Thyroid gland (tissue), 4 donors: ENCODE data around the gene CLCN2. TPM values are rescaled to one million over a fixed set of nuclear protein-coding genes. Genes with fewer than 3 reads are reported as not detected.
A peak's percentile ranks its signal among the peaks of the same experiment; 100 is the strongest.

Source experiments
- DNase-seq, 2 donors: peaks; one replicate each; pipeline ENCODE4 v3.0.0-alpha.2; 2019
- H3K27ac ChIP-seq, 3 donors: fragments of 200-600 bp; sonication (generic); 1 replicate in 2 of 3; 2 replicates in 1 of 3; pipeline ENCODE4 v1.5.1; 2016 to 2019; ENCODE audit warnings: mild to moderate bottlenecking in 1 of 3, moderate library complexity in 1 of 3
- H3K27me3 ChIP-seq: fragments of 200-600 bp; sonication (generic); one replicate; pipeline ENCODE4 v1.5.1; 2019
- H3K36me3 ChIP-seq, 2 donors: fragments of 200-600 bp; sonication (generic); one replicate each; pipeline ENCODE4 v1.5.1; 2016 to 2019
- H3K4me1 ChIP-seq, 2 donors: fragments of 200-600 bp; sonication (generic); one replicate each; pipeline ENCODE4 v1.5.1; 2017 to 2019
- H3K4me3 ChIP-seq, 3 donors: fragments of 200-600 bp; sonication (generic); replicated peaks in 1 of 3; 1 replicate in 2 of 3; 2 replicates in 1 of 3; pipeline ENCODE4 v1.5.1; 2016; ENCODE audit warnings: mild to moderate bottlenecking in 1 of 3
- H3K9me3 ChIP-seq: fragments of 200-600 bp; sonication (generic); one replicate; pipeline ENCODE4 v1.5.1; 2017
- CTCF ChIP-seq, 6 experiments: fragments of 200-600 bp in 3 of 6; fragments of 450-650 bp in 3 of 6; sonication (generic) in 3 of 6; IDR thresholded peaks; one replicate each; pipeline ENCODE4 v1.5.1; 2016 to 2019; ENCODE audit warnings: antibody characterized with exemption in 6 of 6, mild to moderate bottlenecking in 2 of 6, inconsistent platforms in 1 of 6, moderate library complexity in 1 of 6
- POLR2A ChIP-seq, 2 donors: fragments of 450-650 bp; IDR thresholded peaks; one replicate each; pipeline ENCODE4 v1.6.1; 2017; ENCODE audit warnings: antibody characterized with exemption in 2 of 2, mild to moderate bottlenecking in 2 of 2, moderate library complexity in 1 of 2
- WGBS, 2 donors: methylation state at CpG; one replicate each; pipeline ENCODE4 v1.1.5; 2017; 5-methylcytosine and 5-hydroxymethylcytosine counted together
- intact Hi-C: fragments of 100-400 bp; cut with DNase I; formaldehyde crosslinking; loops from one replicate; pipeline ENCODE4 v1.15.1; 2023
- total RNA-seq, 4 donors: library from RNA; depleted of rRNA; stranded (reverse); fragments of >200 nt; gene quantifications; one replicate each; pipeline ENCODE4 v1.2.3, GENCODE V29; 2016

CLCN2 gene
- total RNA-seq, 4 donors from 2014 or later = 4.3 to 7.6 (median 5.2) TPM

GRCh38 chr3:184339001-184339400, 22.4 kb downstream of the CLCN2 start:
- 51 to 66% methylated on average over 8 of the region's 8 CpGs for WGBS, 2 donors

GRCh38 chr3:184338511-184338945, 22.9 kb downstream of the CLCN2 start:
- Histone ChIP-seq H3K4me3 (no peak overlapping the region), H3K9me3 (no peaks in the 10 kb centered on the region), H3K4me1 (peaks cover 24 to 28% of the 10 kb centered on the region in 2 donors), H3K27me3 (no peaks in the 10 kb centered on the region), H3K36me3 (peaks cover 21 to 35% of the 10 kb centered on the region in 2 donors), H3K27ac (peak overlapping the region; percentile 91 to 96 (median 91))
- DNase-seq = peak; percentile 35 to 41
- no peak for TF ChIP-seq CTCF (IDR thresholded peaks at IDR 0.05)
- TF ChIP-seq POLR2A (IDR thresholded peaks at IDR 0.05) = no peak
- intact Hi-C loops = no loop called here
- 45 to 51% methylated on average over 4 to 31 of the region's 37 CpGs for WGBS, 2 donors

More at GRCh38 chr3:184339001-184339400, 22.4 kb downstream of the CLCN2 start:
- Histone ChIP-seq H3K4me3 (no peak overlapping the region), H3K36me3 (peaks cover 16 to 32% of the 10 kb centered on the region in 2 donors), H3K27ac (peak overlapping the region in 2 of 3 donors; percentile 91 to 96), H3K27me3 (no peaks in the 10 kb centered on the region), H3K4me1 (peaks cover 24 to 28% of the 10 kb centered on the region in 2 donors), H3K9me3 (no peaks in the 10 kb centered on the region)
- no peak for DNase-seq
- TF ChIP-seq CTCF (IDR thresholded peaks at IDR 0.05) (no peak), POLR2A (IDR thresholded peaks at IDR 0.05) (no peak)
- intact Hi-C loops = no loop called here

GRCh38 chr3:184337981-184338380, 23.4 kb downstream of the CLCN2 start:
- Histone ChIP-seq H3K4me3 (no peak overlapping the region), H3K36me3 (peaks cover 26 to 35% of the 10 kb centered on the region in 2 donors), H3K27ac (peak overlapping the region; percentile 91 to 96 (median 91)), H3K27me3 (no peaks in the 10 kb centered on the region), H3K9me3 (no peaks in the 10 kb centered on the region), H3K4me1 (peaks cover 24 to 28% of the 10 kb centered on the region in 2 donors)
- intact Hi-C loops = no loop called here
- no peak for TF ChIP-seq CTCF (IDR thresholded peaks at IDR 0.05)
- no peak for TF ChIP-seq POLR2A (IDR thresholded peaks at IDR 0.05)
- DNase-seq = no peak
- 61 to 68% methylated on average over 7 of the region's 7 CpGs for WGBS, 2 donors

GRCh38 chr3:184337399-184337714, 24.0 kb downstream of the CLCN2 start, which contains the start of gene FAM131A:
TSS of gene FAM131A (plus strand) at chr3:184337600. CDS start at chr3:184337631, 31 bp downstream.
- Histone ChIP-seq H3K9me3 (no peaks in the 10 kb centered on the region), H3K4me1 (peaks cover 24 to 28% of the 10 kb centered on the region in 2 donors), H3K27me3 (no peaks in the 10 kb centered on the region), H3K36me3 (peaks cover 24 to 35% of the 10 kb centered on the region in 2 donors), H3K27ac (peak within 1 kb of the TSS; percentile 91 to 96 (median 91)), H3K4me3 (peak within 1 kb of the TSS; percentile 34 to 73 (median 43))
- TF ChIP-seq POLR2A (IDR thresholded peaks at IDR 0.05) (no peak), CTCF (IDR thresholded peaks at IDR 0.05) (no peak)
- WGBS, 2 donors = 54 to 67% methylated on average over 6 of the region's 6 CpGs
- DNase-seq = peak in 1 of 2 donors; percentile 52
- intact Hi-C loops = no loop called here

GRCh38 chr3:184336547-184337398, 24.6 kb downstream of the CLCN2 start:
- no peaks in the 10 kb centered on the region for H3K27me3 ChIP-seq
- TF ChIP-seq CTCF (IDR thresholded peaks at IDR 0.05) (no peak), POLR2A (IDR thresholded peaks at IDR 0.05) (no peak)
- H3K27ac ChIP-seq = peak overlapping the region; percentile 91 to 96 (median 91)
- peaks cover 24 to 28% of the 10 kb centered on the region in 2 donors for H3K4me1 ChIP-seq
- H3K36me3 ChIP-seq = peaks cover 30 to 35% of the 10 kb centered on the region in 2 donors
- no peaks in the 10 kb centered on the region for H3K9me3 ChIP-seq
- H3K4me3 ChIP-seq = peak overlapping the region; percentile 34 to 73 (median 43)
- DNase-seq = no peak
- WGBS, 2 donors = 24 to 43% methylated on average over 16 to 17 of the region's 17 CpGs
- intact Hi-C loops = no loop called here
